Keratinocyte (primary cell): Measurements from ENCODE around the gene CHN2. TPM values are rescaled to one million over a fixed set of nuclear protein-coding genes. Genes with fewer than 3 reads are reported as not detected.

Experiments
- DNase-seq: peaks from one replicate; pipeline ENCODE4 v3.0.0-alpha.2; 2011; ENCODE audit warnings: low read depth, missing footprints, low spot score
- FAIRE-seq: peaks from 2 replicates; lab custom pipeline; 2011; peaks lifted over from hg19 to GRCh38; lab: Jason Lieb, UNC
- H2AFZ ChIP-seq: 2 replicates; pipeline ENCODE4 v1.6.0; 2012; ENCODE audit warnings: low read length, control low read depth, inconsistent platforms; ENCODE audit not compliant: control insufficient read depth
- H3K27ac ChIP-seq: 2 replicates; pipeline ENCODE4 v1.5.1; 2011; ENCODE audit warnings: low read length; ENCODE audit not compliant: control insufficient read depth, insufficient read depth
- H3K27me3 ChIP-seq: 3 replicates; pipeline ENCODE4 v1.6.0; 2011; ENCODE audit warnings: low read length; ENCODE audit not compliant: control insufficient read depth, insufficient read depth; ENCODE audit errors: extremely low read depth
- H3K36me3 ChIP-seq, 2 experiments: 2 replicates in 1 of 2; 3 replicates in 1 of 2; pipeline ENCODE4 v1.5.1; 2011; ENCODE audit warnings: low read length in 2 of 2, mild to moderate bottlenecking in 1 of 2; ENCODE audit not compliant: control insufficient read depth in 2 of 2, insufficient read depth in 2 of 2; ENCODE audit errors: extremely low read depth in 1 of 2
- H3K4me1 ChIP-seq: 3 replicates; pipeline ENCODE4 v1.5.1; 2011; ENCODE audit warnings: low read length; ENCODE audit not compliant: control insufficient read depth, insufficient read depth; ENCODE audit errors: extremely low read depth
- H3K4me2 ChIP-seq: 3 replicates; pipeline ENCODE4 v1.6.0; 2011; ENCODE audit warnings: low read depth, low read length; ENCODE audit not compliant: control insufficient read depth, insufficient read depth; ENCODE audit errors: extremely low read depth
- H3K4me3 ChIP-seq, 3 experiments: fragments of 200-600 bp in 1 of 3; sonication (generic) in 1 of 3; 2 replicates in 2 of 3; 3 replicates in 1 of 3; pipeline ENCODE4 v1.5.1; 2011 to 2016; ENCODE audit warnings: low read length in 3 of 3, mild to moderate bottlenecking in 3 of 3, control low read depth in 2 of 3, inconsistent platforms in 1 of 3, low read depth in 1 of 3, mixed read lengths in 1 of 3, mixed run types in 1 of 3, moderate library complexity in 1 of 3; ENCODE audit not compliant: control insufficient read depth in 2 of 3, insufficient read depth in 2 of 3; ENCODE audit errors: extremely low read depth in 1 of 3
- H3K79me2 ChIP-seq: 2 replicates; pipeline ENCODE4 v1.6.0; 2012; ENCODE audit warnings: low read length; ENCODE audit not compliant: control insufficient read depth, insufficient read depth
- H3K9ac ChIP-seq: 3 replicates; pipeline ENCODE4 v1.6.0; 2011; ENCODE audit warnings: low read length; ENCODE audit not compliant: control insufficient read depth, insufficient read depth; ENCODE audit errors: extremely low read depth
- H3K9me1 ChIP-seq: 3 replicates; pipeline ENCODE4 v1.6.0; 2011; ENCODE audit warnings: low read length; ENCODE audit not compliant: control insufficient read depth, insufficient read depth; ENCODE audit errors: extremely low read depth
- H3K9me3 ChIP-seq: 2 replicates; pipeline ENCODE4 v1.5.1; 2012; ENCODE audit warnings: low read depth, low read length; ENCODE audit not compliant: control insufficient read depth
- H4K20me1 ChIP-seq: 3 replicates; pipeline ENCODE4 v1.6.0; 2011; ENCODE audit warnings: low read length; ENCODE audit not compliant: control insufficient read depth, insufficient read depth; ENCODE audit errors: extremely low read depth
- EZH2 ChIP-seq: IDR thresholded peaks from one replicate; pipeline ENCODE4 v1.6.1; 2012; ENCODE audit warnings: inconsistent platforms, mild to moderate bottlenecking, low read length, moderate library complexity
- dilution Hi-C: fragments of 300-500 bp; cut with MboI; formaldehyde crosslinking; loops from one replicate; pipeline ENCODE4 v1.7.0; 2020; ENCODE audit warnings: low sequenced_read_pairs; ENCODE audit not compliant: extremely low pct_ligation_motif_present
- polyA plus RNA-seq, 5 experiments: library from polyadenylated mRNA; depleted of rRNA in 3 of 5; stranded (reverse) in 3 of 5; stranded (forward) in 1 of 5; unstranded in 1 of 5; fragments of >200 nt; gene quantifications; 1 replicate in 1 of 5; 2 replicates in 3 of 5; 3 replicates in 1 of 5; pipeline versions ENCODE4 v1.2.1 to v1.2.3, GENCODE V29; 2011 to 2012; ENCODE audit warnings: missing spikeins in 2 of 5, low read depth in 1 of 5, low replicate concordance in 1 of 5
- TF ChIP-seq, protein P1 (sequence below), 3 experiments: IDR thresholded peaks in 1 of 3; conservative IDR thresholded peaks in 1 of 3; optimal IDR thresholded peaks in 1 of 3; 2 replicates in 2 of 3; 3 replicates in 1 of 3; pipeline versions ENCODE3 to v1.5.1; 2011; ENCODE audit warnings: low read length in 3 of 3, mild to moderate bottlenecking in 3 of 3, moderate library complexity in 2 of 3, control low read depth in 1 of 3, inconsistent platforms in 1 of 3; ENCODE audit not compliant: insufficient read depth in 2 of 3; ENCODE audit errors: extremely low read depth in 1 of 3

CHN2 gene
- polyA plus RNA-seq, 1 donor (not counting 4 experiments of a cell fraction or from before 2014, with no cell fraction given): 1.8 TPM

DNA sequence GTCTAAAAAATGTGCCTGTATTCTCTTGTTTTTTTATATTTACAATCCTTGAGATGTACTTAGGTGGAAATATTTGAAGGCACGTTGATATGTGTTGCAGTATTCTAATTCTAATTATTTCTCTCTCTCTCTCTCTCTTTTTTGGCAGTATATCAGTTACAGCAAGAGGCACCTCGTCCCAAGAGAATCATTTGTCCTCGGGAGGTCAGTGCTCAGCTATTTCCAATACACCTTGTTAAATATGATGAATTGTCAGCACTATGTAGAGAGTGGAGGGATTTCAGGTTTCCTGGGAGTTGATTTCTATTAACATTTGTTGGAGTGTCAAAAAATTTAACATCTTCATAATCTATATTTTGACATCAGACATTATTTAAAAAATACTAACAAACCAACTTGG lies 173.2 kb downstream of the CHN2 start:
- no peak overlapping the region for H3K27ac ChIP-seq
- no peaks in the 10 kb centered on the region for H4K20me1 ChIP-seq
- dilution Hi-C loops: no loop called here
- H3K79me2 ChIP-seq: no peaks in the 10 kb centered on the region
- H3K9me3 ChIP-seq: no peaks in the 10 kb centered on the region
- no peak overlapping the region for H3K4me2 ChIP-seq
- no peaks in the 10 kb centered on the region for H3K36me3 ChIP-seq
- peaks cover 3% of the 10 kb centered on the region for H3K9me1 ChIP-seq
- no peak for TF ChIP-seq EZH2
- TF ChIP-seq, protein P1, sequence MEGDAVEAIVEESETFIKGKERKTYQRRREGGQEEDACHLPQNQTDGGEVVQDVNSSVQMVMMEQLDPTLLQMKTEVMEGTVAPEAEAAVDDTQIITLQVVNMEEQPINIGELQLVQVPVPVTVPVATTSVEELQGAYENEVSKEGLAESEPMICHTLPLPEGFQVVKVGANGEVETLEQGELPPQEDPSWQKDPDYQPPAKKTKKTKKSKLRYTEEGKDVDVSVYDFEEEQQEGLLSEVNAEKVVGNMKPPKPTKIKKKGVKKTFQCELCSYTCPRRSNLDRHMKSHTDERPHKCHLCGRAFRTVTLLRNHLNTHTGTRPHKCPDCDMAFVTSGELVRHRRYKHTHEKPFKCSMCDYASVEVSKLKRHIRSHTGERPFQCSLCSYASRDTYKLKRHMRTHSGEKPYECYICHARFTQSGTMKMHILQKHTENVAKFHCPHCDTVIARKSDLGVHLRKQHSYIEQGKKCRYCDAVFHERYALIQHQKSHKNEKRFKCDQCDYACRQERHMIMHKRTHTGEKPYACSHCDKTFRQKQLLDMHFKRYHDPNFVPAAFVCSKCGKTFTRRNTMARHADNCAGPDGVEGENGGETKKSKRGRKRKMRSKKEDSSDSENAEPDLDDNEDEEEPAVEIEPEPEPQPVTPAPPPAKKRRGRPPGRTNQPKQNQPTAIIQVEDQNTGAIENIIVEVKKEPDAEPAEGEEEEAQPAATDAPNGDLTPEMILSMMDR (optimal IDR thresholded peaks at IDR 0.05 in 1 of 3, IDR thresholded peaks at IDR 0.05 in 1 of 3, conservative IDR thresholded peaks at IDR 0.05 in 1 of 3; ENCODE audit: extremely low read depth in 1 of 3, insufficient read depth in 2 of 3, low read length in 3 of 3): no peak
- H2AFZ ChIP-seq: no peak overlapping the region
- no peak overlapping the region for H3K4me3 ChIP-seq
- no peak overlapping the region for H3K9ac ChIP-seq
- FAIRE-seq (no peak), DNase-seq (no peak)
- H3K27me3 ChIP-seq: no peaks in the 10 kb centered on the region
- peaks cover 26% of the 10 kb centered on the region for H3K4me1 ChIP-seq

DNA sequence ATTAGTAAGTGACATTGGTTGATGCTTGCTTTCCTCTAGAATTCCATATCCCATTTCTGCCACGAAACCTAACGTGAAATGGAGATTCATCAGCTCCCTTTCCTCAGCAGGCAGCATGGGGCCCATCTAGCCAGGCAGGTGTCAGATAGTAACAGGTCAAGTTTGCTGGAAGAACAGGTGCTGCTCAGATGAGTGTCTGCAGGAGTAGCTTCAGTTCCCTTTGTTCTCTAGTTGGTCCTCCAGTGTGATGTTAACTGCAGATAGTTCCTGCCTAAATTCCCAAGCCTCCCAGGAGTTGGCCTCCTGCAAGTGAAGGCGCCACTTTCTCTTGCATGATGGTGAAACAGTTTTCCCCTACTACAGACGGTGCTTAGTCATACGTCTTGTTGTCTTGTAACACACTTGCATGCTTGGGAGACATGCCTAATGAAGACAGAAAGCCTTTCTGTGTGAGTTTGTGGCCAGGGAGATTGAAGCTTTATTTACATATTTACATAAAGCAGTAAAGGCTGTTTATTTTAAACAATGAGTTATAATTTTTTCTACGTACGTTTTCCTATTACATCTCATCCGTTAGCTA lies 175.4 kb downstream of the CHN2 start:
- no peaks in the 10 kb centered on the region for H3K9me3 ChIP-seq
- FAIRE-seq (peak; percentile 49), DNase-seq (no peak)
- peak overlapping the region; percentile 19 for H3K27ac ChIP-seq
- H3K4me2 ChIP-seq: no peak overlapping the region
- H2AFZ ChIP-seq: no peak overlapping the region
- no peaks in the 10 kb centered on the region for H4K20me1 ChIP-seq
- H3K79me2 ChIP-seq: no peaks in the 10 kb centered on the region
- peaks cover 3% of the 10 kb centered on the region for H3K9me1 ChIP-seq
- H3K27me3 ChIP-seq: no peaks in the 10 kb centered on the region
- dilution Hi-C loops: no loop called here
- TF ChIP-seq, protein P1 (optimal IDR thresholded peaks at IDR 0.05 in 1 of 3, IDR thresholded peaks at IDR 0.05 in 1 of 3, conservative IDR thresholded peaks at IDR 0.05 in 1 of 3; ENCODE audit: extremely low read depth in 1 of 3, insufficient read depth in 2 of 3, low read length in 3 of 3): no peak
- no peak for TF ChIP-seq EZH2
- no peak overlapping the region for H3K9ac ChIP-seq
- H3K4me1 ChIP-seq: peaks cover 17% of the 10 kb centered on the region
- H3K4me3 ChIP-seq: no peak overlapping the region
- no peaks in the 10 kb centered on the region for H3K36me3 ChIP-seq
